Islet of Langerhans (tissue), 1 donor: ENCODE results near the gene NOP14.
"Not testable (repeated sequence)": the region's sequence is repeated elsewhere in the genome, so short reads cannot be mapped to it uniquely, and the experiment has no call there.

Source experiments
- FAIRE-seq: peaks from one replicate; lab custom pipeline; 2011; peaks lifted over from hg19 to GRCh38; lab: Jason Lieb, UNC

Gene NOP14

GRCh38 chr4:2963175-2963965, at the start of gene NOP14, which contains the start of gene GRK4:
Gene NOP14, minus strand, starts transcription at chr4:2963406. Its CDS starts 87 bp downstream, at chr4:2963319.
Gene GRK4, plus strand, starts transcription at chr4:2963571. Its CDS starts 500 bp downstream, at chr4:2964071.
- FAIRE-seq = peak; percentile 58

- FAIRE-seq = no peak
These were observed 48.4 kb upstream of the NOP14 start for GRCh38 chr4:3011456-3012220.

- no peak for FAIRE-seq
These were observed 47.8 kb upstream of the NOP14 start for GRCh38 chr4:3010998-3011397.

- FAIRE-seq = no peak
These were observed 47.4 kb upstream of the NOP14 start for GRCh38 chr4:3010577-3010976.

GRCh38 chr4:3009422-3009821, 46.2 kb upstream of the NOP14 start:
- FAIRE-seq = no peak

GRCh38 chr4:3007724-3008123, 44.5 kb upstream of the NOP14 start:
- no peak for FAIRE-seq

GRCh38 chr4:2996415-2996814, 33.2 kb upstream of the NOP14 start:
- no peak for FAIRE-seq

GRCh38 chr4:2995546-2996265, 32.5 kb upstream of the NOP14 start:
- no peak for FAIRE-seq

GRCh38 chr4:2994917-2995316, 31.7 kb upstream of the NOP14 start:
- FAIRE-seq = no peak

- FAIRE-seq = no peak
These were observed 28.0 kb upstream of the NOP14 start for GRCh38 chr4:2991243-2991642.

GRCh38 chr4:2983715-2984114, 20.5 kb upstream of the NOP14 start:
- not testable (repeated sequence) for FAIRE-seq

GRCh38 chr4:2982012-2982411, 18.8 kb upstream of the NOP14 start:
- no peak for FAIRE-seq

GRCh38 chr4:2981256-2981819, 18.1 kb upstream of the NOP14 start:
- no peak for FAIRE-seq

- peak; percentile 65 for FAIRE-seq
These were observed 14.2 kb upstream of the NOP14 start for GRCh38 chr4:2977211-2978088.

- FAIRE-seq = no peak
These were observed 8.1 kb upstream of the NOP14 start for GRCh38 chr4:2971275-2971674.

GRCh38 chr4:2968381-2968780, 5.2 kb upstream of the NOP14 start:
- no peak for FAIRE-seq

- FAIRE-seq = no peak
These were observed 2.1 kb upstream of the NOP14 start for GRCh38 chr4:2965262-2965661.

GRCh38 chr4:2964706-2965258, 1.6 kb upstream of the NOP14 start:
- FAIRE-seq = no peak

- no peak for FAIRE-seq
These were observed 813 bp upstream of the NOP14 start for GRCh38 chr4:2963966-2964471.

GRCh38 chr4:2962614-2963174, 512 bp downstream of the NOP14 start:
- no peak for FAIRE-seq
